Jurkat, Clone E6-1 (cell line): ENCODE results near the gene CACNA1B.
"Not testable (repeated sequence)": the region's sequence is repeated elsewhere in the genome, so short reads cannot be mapped to it uniquely, and the experiment has no call there.

Experiments used
- DNase-seq: peaks from one replicate; pipeline ENCODE4 v3.0.0-alpha.2; 2011; ENCODE audit warnings: low read depth, low spot score
- H3K4me3 ChIP-seq: 2 replicates; pipeline ENCODE4 v1.5.1; 2011; ENCODE audit warnings: mild to moderate bottlenecking, low read length, control low read depth, moderate library complexity

CACNA1B gene

GRCh38 chr9:138134581-138134980 lies 257.0 kb downstream of the CACNA1B start:
- H3K4me3 ChIP-seq, DNase-seq: not testable (repeated sequence)

GRCh38 chr9:138139096-138139495 lies 261.5 kb downstream of the CACNA1B start:
- DNase-seq, H3K4me3 ChIP-seq: not testable (repeated sequence)

- not testable (repeated sequence) for H3K4me3 ChIP-seq, DNase-seq
These were observed 263.4 kb downstream of the CACNA1B start for GRCh38 chr9:138140980-138141379.

GRCh38 chr9:138142528-138143244 lies 265.1 kb downstream of the CACNA1B start:
- not testable (repeated sequence) for H3K4me3 ChIP-seq, DNase-seq

GRCh38 chr9:138143491-138143890 lies 265.9 kb downstream of the CACNA1B start:
- H3K4me3 ChIP-seq, DNase-seq: not testable (repeated sequence)

GRCh38 chr9:138147556-138147955 lies 270.0 kb downstream of the CACNA1B start:
- not testable (repeated sequence) for H3K4me3 ChIP-seq, DNase-seq

GRCh38 chr9:138149672-138150656 lies 272.4 kb downstream of the CACNA1B start:
- DNase-seq, H3K4me3 ChIP-seq: not testable (repeated sequence)

GRCh38 chr9:138155788-138156187 lies 278.2 kb downstream of the CACNA1B start:
- not testable (repeated sequence) for H3K4me3 ChIP-seq, DNase-seq

GRCh38 chr9:138166793-138167192 lies 289.2 kb downstream of the CACNA1B start:
- not testable (repeated sequence) for DNase-seq, H3K4me3 ChIP-seq
